ENCODE results near the gene FGFR2.

Gene FGFR2

DNA sequence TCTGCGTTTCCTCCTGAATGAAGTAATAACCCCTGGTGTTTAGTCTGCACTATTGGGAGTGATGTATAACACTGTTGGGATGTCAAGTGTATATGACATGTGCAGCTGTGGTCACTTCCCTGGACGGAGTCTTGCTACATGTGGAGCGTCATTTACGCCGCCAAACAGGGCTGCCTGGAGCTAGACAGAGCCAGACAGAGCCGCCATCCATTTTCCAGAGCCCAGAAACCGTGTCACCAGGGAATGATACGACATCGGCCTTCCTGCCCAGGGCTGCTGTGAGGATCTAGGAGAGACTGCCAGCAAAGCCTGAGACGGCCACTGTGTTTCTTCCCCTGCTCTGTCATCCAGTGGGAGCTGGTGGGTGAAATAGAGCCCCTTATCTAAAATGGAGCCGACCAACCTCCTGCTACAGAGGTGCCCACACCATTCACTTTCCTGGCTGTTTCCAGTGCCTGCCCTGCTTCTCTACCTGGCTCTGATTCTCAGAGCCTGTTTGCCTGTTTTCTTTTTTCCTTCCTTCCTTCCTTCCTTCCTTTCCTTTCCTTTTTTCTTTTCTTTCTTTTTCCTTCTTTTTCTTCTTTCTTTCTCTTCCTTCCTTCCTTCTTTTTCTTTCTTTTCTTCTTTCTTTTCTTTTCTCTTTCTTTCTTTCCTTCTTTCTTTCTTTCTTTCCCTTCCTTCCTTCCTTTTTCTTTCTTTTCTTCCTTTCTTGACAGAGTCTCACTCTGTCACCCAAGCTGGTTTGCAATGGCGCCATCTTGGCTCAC is 13.3 kb upstream of the FGFR2 start:
- in situ Hi-C loops (cut with HindIII; ENCODE audit: low sequenced_read_pairs): no loop called here

GRCh38 chr10:121610798-121611323 is 12.6 kb upstream of the FGFR2 start:
- in situ Hi-C loops (cut with HindIII; ENCODE audit: low sequenced_read_pairs): no loop called here

DNA sequence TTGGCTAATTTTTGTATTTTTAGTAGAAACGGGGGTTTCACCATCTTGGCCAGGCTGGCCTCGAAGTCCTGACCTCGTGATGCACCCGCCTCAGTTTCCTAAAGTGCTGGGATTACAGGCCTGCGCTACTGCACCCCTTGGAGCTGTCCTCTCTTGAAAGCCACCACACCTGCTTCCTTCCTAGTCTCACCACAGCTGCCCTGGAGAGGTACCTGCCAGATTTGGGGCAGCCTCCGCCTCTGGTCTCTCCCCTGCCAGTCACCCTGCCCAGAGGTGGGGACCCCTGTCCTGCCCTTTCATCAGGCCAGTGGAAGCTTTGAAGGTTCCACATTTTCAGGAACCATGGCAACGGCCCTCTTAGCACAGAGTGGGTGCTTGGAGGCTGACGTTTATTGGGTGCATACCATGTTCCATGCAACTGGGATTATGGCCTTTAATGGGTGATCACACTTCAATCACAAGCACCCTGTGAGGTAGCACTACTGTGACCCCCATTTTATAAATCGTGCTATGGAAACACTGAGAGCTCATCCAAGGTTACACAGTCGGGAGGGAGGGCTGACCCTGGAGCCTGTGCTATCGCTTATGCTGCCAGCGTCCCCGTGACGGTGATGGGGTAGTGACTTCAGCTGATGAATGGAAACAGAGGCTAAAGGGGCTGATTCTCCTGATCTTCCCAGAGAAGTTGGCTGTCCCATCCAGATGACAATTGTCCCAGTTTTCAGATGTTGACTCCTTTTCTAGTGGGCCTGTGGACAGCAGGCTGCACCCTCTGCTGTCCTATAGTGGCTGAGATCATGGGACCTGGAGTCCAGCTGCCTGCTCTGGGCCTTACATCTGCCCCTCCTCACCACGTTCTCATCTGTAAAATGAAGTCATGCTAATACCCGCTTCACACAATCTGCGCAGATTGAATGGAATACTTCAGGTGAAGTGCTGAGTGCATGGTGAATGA is 11.5 kb upstream of the FGFR2 start:
- in situ Hi-C loops (cut with HindIII; ENCODE audit: low sequenced_read_pairs): no loop called here

GRCh38 chr10:121608469-121609190 is 10.4 kb upstream of the FGFR2 start:
- in situ Hi-C loops (cut with HindIII; ENCODE audit: low sequenced_read_pairs): no loop called here

DNA sequence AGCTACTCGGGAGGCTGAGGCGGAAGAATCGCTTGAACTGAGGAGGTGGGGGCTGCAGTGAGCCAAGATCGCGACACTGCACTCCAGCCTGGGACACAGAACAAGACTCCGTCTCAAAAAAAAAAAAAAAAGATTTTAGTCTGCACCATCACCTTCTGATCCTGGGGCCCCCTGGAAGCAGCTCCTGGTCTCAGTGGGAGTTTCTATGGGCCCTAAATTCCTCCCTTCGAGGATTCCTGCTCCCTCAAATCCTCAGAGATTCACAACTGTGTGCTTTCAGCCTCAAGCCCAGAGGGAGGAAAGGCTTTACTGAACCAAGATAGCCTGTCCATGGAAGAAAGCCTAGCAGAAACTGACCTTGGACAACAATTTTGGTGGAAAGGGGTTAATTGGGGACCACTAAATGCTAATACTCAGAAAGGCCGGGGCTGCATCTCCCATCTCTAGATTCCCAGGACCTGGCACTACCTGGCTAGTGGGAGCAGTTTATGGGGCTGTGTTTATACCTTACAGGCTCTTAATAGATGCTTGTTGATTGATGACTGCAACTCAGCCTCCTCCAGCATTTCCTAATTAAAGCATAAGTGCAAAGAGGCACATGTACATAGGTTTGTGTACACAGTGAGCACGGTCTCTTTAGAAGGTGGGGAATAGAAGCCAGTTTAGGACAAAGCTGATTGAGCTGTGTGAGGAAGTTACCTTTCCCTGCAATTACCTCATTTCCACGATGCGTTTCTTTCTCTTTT is 9.2 kb upstream of the FGFR2 start:
- in situ Hi-C loops (cut with HindIII; ENCODE audit: low sequenced_read_pairs): no loop called here

- in situ Hi-C loops (cut with HindIII; ENCODE audit: low sequenced_read_pairs): no loop called here
These were observed 7.5 kb upstream of the FGFR2 start for GRCh38 chr10:121605708-121606107.

DNA sequence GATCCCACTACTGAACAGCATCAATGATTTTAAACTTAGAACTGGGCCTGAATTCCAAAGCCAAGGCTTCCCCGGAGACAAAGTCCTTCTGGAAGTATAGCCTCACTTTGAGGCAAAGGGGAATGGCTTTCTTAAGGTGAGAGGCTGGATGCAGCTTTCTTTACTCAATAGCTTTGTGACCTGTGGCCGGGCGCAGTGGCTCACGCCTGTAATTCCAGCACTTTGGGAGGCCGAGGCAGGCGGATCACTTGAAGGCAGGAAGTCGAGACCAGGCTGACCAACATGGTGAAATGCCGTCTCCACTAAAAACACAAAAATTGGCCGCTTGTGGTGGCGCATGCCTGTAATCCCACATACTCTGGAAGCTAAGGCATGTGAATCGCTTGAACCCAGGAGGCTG is 3.2 kb upstream of the FGFR2 start:
- in situ Hi-C loops (cut with HindIII; ENCODE audit: low sequenced_read_pairs): no loop called here

- in situ Hi-C loops (cut with HindIII; ENCODE audit: low sequenced_read_pairs): no loop called here
These were observed 2.4 kb upstream of the FGFR2 start for GRCh38 chr10:121600611-121601010.

GRCh38 chr10:121599947-121600346 is 1.7 kb upstream of the FGFR2 start:
- in situ Hi-C loops (cut with HindIII; ENCODE audit: low sequenced_read_pairs): no loop called here

GRCh38 chr10:121597504-121598262 is 561 bp downstream of the FGFR2 start:
- in situ Hi-C loops (cut with HindIII; ENCODE audit: low sequenced_read_pairs): no loop called here

- in situ Hi-C loops (cut with HindIII; ENCODE audit: low sequenced_read_pairs): no loop called here
These were observed 1.3 kb downstream of the FGFR2 start for GRCh38 chr10:121596689-121597503.

- in situ Hi-C loops (cut with HindIII; ENCODE audit: low sequenced_read_pairs): no loop called here
These were observed 2.2 kb downstream of the FGFR2 start for GRCh38 chr10:121595806-121596688.

- in situ Hi-C loops (cut with HindIII; ENCODE audit: low sequenced_read_pairs): no loop called here
These were observed 2.9 kb downstream of the FGFR2 start for GRCh38 chr10:121595351-121595805.

DNA sequence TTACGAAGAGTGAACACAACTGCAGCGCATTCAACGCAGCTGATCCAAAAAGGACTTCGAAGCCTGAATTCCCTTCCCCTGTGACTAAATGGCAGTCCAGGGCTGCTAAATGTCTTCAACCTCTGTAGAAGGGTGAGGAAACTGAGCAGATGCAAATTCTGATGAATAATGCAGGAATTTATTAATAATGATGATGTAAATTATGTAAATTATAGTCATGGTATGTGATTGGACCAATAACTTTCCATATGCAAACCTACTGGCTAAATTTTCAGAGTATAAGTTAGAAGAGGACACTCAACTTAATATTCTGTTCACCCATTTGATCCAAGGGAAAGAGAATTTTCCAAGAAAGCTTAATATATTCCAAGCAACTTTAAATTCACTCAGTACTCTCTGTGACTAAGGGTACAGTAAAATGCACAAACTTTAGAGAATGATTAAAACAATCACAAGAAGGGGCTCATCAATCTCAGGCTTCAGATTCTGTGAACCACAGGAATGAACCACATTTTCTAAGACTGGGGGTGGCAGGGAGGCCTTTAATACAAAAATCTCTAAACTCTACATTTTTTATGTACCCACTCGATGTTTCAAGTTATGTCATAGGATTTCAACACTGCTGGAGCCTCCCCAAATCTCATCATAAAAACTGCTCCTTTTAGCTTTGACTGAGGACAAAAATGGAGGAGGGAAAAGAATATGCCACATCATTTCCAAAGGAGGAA is 3.5 kb downstream of the FGFR2 start:
- in situ Hi-C loops (cut with HindIII; ENCODE audit: low sequenced_read_pairs): no loop called here

DNA sequence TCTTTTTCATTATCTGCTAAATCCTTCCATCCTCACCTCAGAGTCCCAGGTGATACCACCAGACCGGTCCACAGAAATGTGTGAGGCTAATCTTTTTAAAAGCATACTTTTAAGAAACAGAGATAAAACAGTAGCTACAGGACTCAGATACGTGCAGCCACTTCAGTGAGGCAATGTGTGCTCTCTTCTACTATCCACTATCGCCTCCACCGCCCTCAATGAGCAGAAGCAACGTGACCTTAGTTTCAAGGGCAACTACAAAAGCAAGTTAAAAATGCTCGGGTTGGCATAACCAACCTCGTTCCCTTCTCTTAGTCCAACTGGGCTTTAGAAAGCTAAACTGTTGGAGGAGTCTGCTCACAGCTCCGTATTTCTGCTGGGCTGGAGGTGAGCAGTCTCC is 4.2 kb downstream of the FGFR2 start:
- in situ Hi-C loops (cut with HindIII; ENCODE audit: low sequenced_read_pairs): no loop called here

GRCh38 chr10:121593281-121594075 is 4.8 kb downstream of the FGFR2 start:
- in situ Hi-C loops (cut with HindIII; ENCODE audit: low sequenced_read_pairs): no loop called here

Measured in endothelial cell of hepatic sinusoid (primary cell).